Neuronal stem cell (in vitro differentiated cells): ENCODE data around the gene ZMIZ2.

ENCODE experiments used
- DNase-seq: peaks from one replicate; pipeline ENCODE4 v3.0.0-alpha.2; 2013; ENCODE audit warnings: low spot score
- H2AFZ ChIP-seq: one replicate; pipeline ENCODE4 v1.6.1; 2013; ENCODE audit warnings: mild to moderate bottlenecking, low read length, inconsistent platforms
- H2AK5ac ChIP-seq: 2 replicates; pipeline ENCODE4 v1.6.1; 2013; ENCODE audit warnings: low read depth, mild to moderate bottlenecking, inconsistent platforms, low read length, moderate library complexity, mixed read lengths
- H2BK120ac ChIP-seq: 2 replicates; pipeline ENCODE4 v1.6.1; 2013; ENCODE audit warnings: low read depth, mild to moderate bottlenecking, inconsistent platforms, low read length, moderate library complexity, mixed read lengths
- H2BK12ac ChIP-seq: one replicate; pipeline ENCODE4 v1.6.1; 2013; ENCODE audit warnings: low read length, inconsistent platforms
- H2BK15ac ChIP-seq: 2 replicates; pipeline ENCODE4 v1.6.1; 2013; ENCODE audit warnings: mild to moderate bottlenecking, low read length, inconsistent platforms, mixed read lengths
- H2BK5ac ChIP-seq: one replicate; pipeline ENCODE4 v1.6.1; 2013; ENCODE audit warnings: inconsistent platforms, mild to moderate bottlenecking, low read length, moderate library complexity
- H3K14ac ChIP-seq: one replicate; pipeline ENCODE4 v1.6.1; 2013; ENCODE audit warnings: low read length, inconsistent platforms
- H3K18ac ChIP-seq: 2 replicates; pipeline ENCODE4 v1.6.1; 2013; ENCODE audit warnings: low read length, inconsistent platforms
- H3K23ac ChIP-seq: 2 replicates; pipeline ENCODE4 v1.6.1; 2013; ENCODE audit warnings: low read depth, mild to moderate bottlenecking, mixed read lengths, low read length, inconsistent platforms; ENCODE audit not compliant: poor library complexity
- H3K27ac ChIP-seq: replicated peaks from 3 replicates; pipeline ENCODE4 v1.5.1; 2013; ENCODE audit warnings: low read length, inconsistent platforms
- H3K27me3 ChIP-seq, 3 experiments: 2 replicates each; pipeline ENCODE4 v1.6.1; 2013; ENCODE audit warnings: low read length in 3 of 3, mild to moderate bottlenecking in 2 of 3, inconsistent platforms in 1 of 3, low read depth in 1 of 3, mixed read lengths in 1 of 3, moderate library complexity in 1 of 3; ENCODE audit not compliant: control insufficient read depth in 3 of 3, insufficient read depth in 3 of 3
- H3K36me3 ChIP-seq, 2 donors: replicated peaks in 1 of 2; 2 replicates each; pipeline ENCODE4 v1.6.1; 2013; ENCODE audit warnings: low read length in 2 of 2; ENCODE audit not compliant: control insufficient read depth in 2 of 2, insufficient read depth in 2 of 2
- H3K4ac ChIP-seq: 2 replicates; pipeline ENCODE4 v1.6.1; 2013; ENCODE audit warnings: inconsistent platforms, mild to moderate bottlenecking, low read length, moderate library complexity
- H3K4me1 ChIP-seq, 2 donors: 1 replicate in 1 of 2; 2 replicates in 1 of 2; pipeline ENCODE4 v1.6.1; 2013; ENCODE audit warnings: low read length in 2 of 2, low read depth in 1 of 2; ENCODE audit not compliant: control insufficient read depth in 2 of 2, insufficient read depth in 1 of 2
- H3K4me2 ChIP-seq: one replicate; pipeline ENCODE4 v1.6.1; 2013; ENCODE audit warnings: mild to moderate bottlenecking, low read length, inconsistent platforms; ENCODE audit not compliant: insufficient read depth, poor library complexity, severe bottlenecking
- H3K4me3 ChIP-seq, 2 donors: 2 replicates each; pipeline ENCODE4 v1.5.1; 2013; ENCODE audit warnings: low read length in 2 of 2, mild to moderate bottlenecking in 2 of 2, inconsistent platforms in 1 of 2, moderate library complexity in 1 of 2
- H3K79me1 ChIP-seq: one replicate; pipeline ENCODE4 v1.6.1; 2013; ENCODE audit warnings: low read depth, mild to moderate bottlenecking, inconsistent platforms, low read length, moderate library complexity
- H3K9ac ChIP-seq: one replicate; pipeline ENCODE4 v1.6.1; 2013; ENCODE audit warnings: mild to moderate bottlenecking, low read depth, low read length, inconsistent platforms; ENCODE audit not compliant: poor library complexity
- H3K9me3 ChIP-seq, 2 donors: replicated peaks in 1 of 2; 2 replicates each; pipeline versions ENCODE3 to v1.6.1; 2013; ENCODE audit warnings: low read length in 2 of 2, mild to moderate bottlenecking in 2 of 2, inconsistent platforms in 1 of 2, low read depth in 1 of 2, mixed read lengths in 1 of 2, moderate library complexity in 1 of 2; ENCODE audit not compliant: control insufficient read depth in 2 of 2, insufficient read depth in 1 of 2
- H4K8ac ChIP-seq: one replicate; pipeline ENCODE4 v1.6.1; 2013; ENCODE audit warnings: low read depth, mild to moderate bottlenecking, inconsistent platforms, low read length, moderate library complexity
- H4K91ac ChIP-seq: one replicate; pipeline ENCODE4 v1.6.1; 2013; ENCODE audit warnings: low read length, low read depth, mild to moderate bottlenecking, inconsistent platforms; ENCODE audit not compliant: poor library complexity
- WGBS, 2 donors: extraction: QIAGEN DNeasy Blood & Tissue Kit; methylation state at CpG; one replicate each; pipeline ENCODE4 v1.1.7; 2013; ENCODE audit warnings: missing lambda C conversion rate in 2 of 2, mixed read lengths in 1 of 2; ENCODE audit not compliant: insufficient read length in 2 of 2, insufficient replicate concordance in 1 of 2; ENCODE audit errors: extremely low coverage in 2 of 2; 5-methylcytosine and 5-hydroxymethylcytosine counted together

Gene ZMIZ2

DNA sequence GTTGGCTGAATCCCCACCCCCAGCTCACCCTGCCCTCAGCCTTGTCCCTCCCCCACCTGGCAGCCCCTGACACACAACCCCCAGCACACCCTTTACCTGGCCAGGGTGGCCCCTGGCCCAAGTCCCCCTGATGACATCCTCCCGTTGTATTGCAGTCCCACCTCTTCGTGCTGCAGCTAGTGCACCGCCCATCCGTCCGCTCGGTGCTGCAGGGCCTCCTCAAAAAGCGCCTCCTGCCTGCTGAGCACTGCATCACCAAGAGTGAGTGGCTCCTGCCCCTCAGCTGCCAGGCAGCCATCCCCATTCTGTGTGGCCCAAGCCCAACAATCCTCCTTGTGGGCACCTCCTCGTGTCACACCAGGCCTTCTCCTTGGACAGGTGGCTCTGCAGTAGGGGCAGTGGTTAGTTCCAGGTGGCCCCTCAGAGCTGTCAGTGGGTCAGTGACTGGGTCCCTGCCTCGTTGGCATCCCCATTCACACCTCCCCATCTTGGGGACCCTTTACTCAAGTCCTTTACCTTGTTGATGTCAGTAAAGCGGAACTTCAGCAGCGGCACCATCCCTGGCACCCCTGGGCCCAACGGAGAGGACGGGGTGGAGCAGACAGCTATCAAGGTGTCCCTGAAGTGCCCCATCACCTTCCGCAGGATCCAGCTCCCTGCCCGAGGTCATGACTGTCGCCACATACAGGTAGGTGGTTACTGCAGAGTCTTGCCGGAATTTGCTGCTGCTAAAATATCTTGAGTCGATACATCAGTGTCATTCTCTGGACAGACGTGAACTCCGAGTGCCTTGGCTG is 14.3 kb downstream of the ZMIZ2 start:
- Histone ChIP-seq H2BK15ac (no peak overlapping the region), H3K9me3 (no peaks in the 10 kb centered on the region), H2AK5ac (no peak overlapping the region), H2BK5ac (no peak overlapping the region), H3K27me3 (no peaks in the 10 kb centered on the region), H3K79me1 (peaks cover 2% of the 10 kb centered on the region), H2AFZ (no peak overlapping the region), H3K18ac (no peak overlapping the region), H3K4me1 (peaks cover 0 to 2% of the 10 kb centered on the region in 2 donors), H4K91ac (no peak overlapping the region), H2BK12ac (no peak overlapping the region), H3K23ac (no peak overlapping the region), H3K36me3 (peaks cover 70 to 93% of the 10 kb centered on the region in 2 donors), H3K27ac (no peak overlapping the region), H4K8ac (no peak overlapping the region), H3K4me2 (no peak overlapping the region), H3K4me3 (no peak overlapping the region), H3K14ac (no peak overlapping the region), H2BK120ac (no peak overlapping the region), H3K9ac (no peak overlapping the region), H3K4ac (no peak overlapping the region)
- no CpG with 5 or more reads among the region's 20 CpGs for WGBS, 2 donors
- DNase-seq = no peak

- no CpG with 5 or more reads among the region's 6 CpGs for WGBS, 2 donors
- Histone ChIP-seq H2BK5ac (no peak overlapping the region), H3K36me3 (peaks cover 68 to 90% of the 10 kb centered on the region in 2 donors), H2AK5ac (no peak overlapping the region), H3K79me1 (peaks cover 2% of the 10 kb centered on the region), H2BK120ac (no peak overlapping the region), H3K27me3 (no peaks in the 10 kb centered on the region), H4K91ac (no peak overlapping the region), H2BK12ac (no peak overlapping the region), H3K4me1 (peaks cover 0 to 12% of the 10 kb centered on the region in 2 donors), H3K9me3 (no peaks in the 10 kb centered on the region), H4K8ac (no peak overlapping the region), H3K4ac (no peak overlapping the region), H3K18ac (no peak overlapping the region), H3K4me2 (no peak overlapping the region), H2BK15ac (no peak overlapping the region), H3K9ac (no peak overlapping the region), H3K4me3 (no peak overlapping the region), H2AFZ (no peak overlapping the region), H3K27ac (no peak overlapping the region), H3K23ac (no peak overlapping the region), H3K14ac (no peak overlapping the region)
- no peak for DNase-seq
Measured at GRCh38 chr7:44764081-44764480, 15.4 kb downstream of the ZMIZ2 start.

GRCh38 chr7:44764665-44765578 is 16.3 kb downstream of the ZMIZ2 start:
- H3K27ac ChIP-seq = no peak overlapping the region
- H3K4ac ChIP-seq = no peak overlapping the region
- no peak overlapping the region for H2AFZ ChIP-seq
- peaks cover 62 to 87% of the 10 kb centered on the region in 2 donors for H3K36me3 ChIP-seq
- no peaks in the 10 kb centered on the region for H3K27me3 ChIP-seq
- H3K9me3 ChIP-seq = no peaks in the 10 kb centered on the region
- H3K4me3 ChIP-seq = no peak overlapping the region
- no peak for DNase-seq
- peak overlapping the region; percentile 5 for H2BK5ac ChIP-seq
- no peak overlapping the region for H4K91ac ChIP-seq
- no peak overlapping the region for H2AK5ac ChIP-seq
- no CpG with 5 or more reads among the region's 22 CpGs for WGBS, 2 donors
- H2BK120ac ChIP-seq = no peak overlapping the region
- H3K4me1 ChIP-seq = peaks cover 0 to 16% of the 10 kb centered on the region in 2 donors
- no peak overlapping the region for H3K18ac ChIP-seq
- no peak overlapping the region for H2BK15ac ChIP-seq
- no peaks in the 10 kb centered on the region for H3K79me1 ChIP-seq
- no peak overlapping the region for H3K9ac ChIP-seq
- no peak overlapping the region for H3K14ac ChIP-seq
- H3K4me2 ChIP-seq = no peak overlapping the region
- H4K8ac ChIP-seq = no peak overlapping the region
- no peak overlapping the region for H2BK12ac ChIP-seq
- peak overlapping the region; percentile 3 for H3K23ac ChIP-seq
